HepG2 (cell line): ENCODE measurements around the gene ECD. TPM values are rescaled to one million over a fixed set of nuclear protein-coding genes. Genes with fewer than 3 reads are reported as not detected.

ENCODE experiments used
- CHD4 ChIP-seq: fragments of 200-600 bp; sonication (generic); IDR thresholded peaks from 2 replicates; pipeline ENCODE4 v1.7.0; 2017; ENCODE audit warnings: mild to moderate bottlenecking, low read length, borderline replicate concordance
- DBP ChIP-seq: sonication (generic); formaldehyde crosslinking; IDR thresholded peaks from 2 replicates; pipeline ENCODE4 v1.4.0; 2020; ENCODE audit warnings: missing genetic modification reagents; ENCODE audit errors: not compliant biosample characterization
- DMAP1 ChIP-seq: IDR thresholded peaks from 2 replicates; pipeline ENCODE4 v1.6.1; 2016
- GZF1 ChIP-seq: sonication (generic); formaldehyde crosslinking; IDR thresholded peaks from 2 replicates; pipeline ENCODE4 v1.5.1; 2020; ENCODE audit warnings: mild to moderate bottlenecking, missing genetic modification reagents
- HNRNPK ChIP-seq: fragments of 200-400 bp; formaldehyde crosslinking; IDR thresholded peaks from 2 replicates; pipeline ENCODE4 v1.6.1; 2018; ENCODE audit warnings: low read length, low read depth, moderate library complexity, mild to moderate bottlenecking; ENCODE audit not compliant: poor library complexity, severe bottlenecking
- HOXA7 ChIP-seq: sonication (generic); formaldehyde crosslinking; IDR thresholded peaks from 2 replicates; pipeline ENCODE4 v1.8.1; 2022; ENCODE audit warnings: mild to moderate bottlenecking, missing genetic modification reagents, moderate library complexity
- KAT7 ChIP-seq: IDR thresholded peaks from 2 replicates; pipeline ENCODE4 v1.6.1; 2018; ENCODE audit warnings: borderline replicate concordance, missing compliant biosample characterization
- KDM5B ChIP-seq: sonication (generic); formaldehyde crosslinking; IDR thresholded peaks from 2 replicates; pipeline ENCODE4 v1.4.0; 2020; ENCODE audit warnings: missing genetic modification reagents, mild to moderate bottlenecking, borderline replicate concordance
- SALL2 ChIP-seq: sonication (generic); formaldehyde crosslinking; IDR thresholded peaks from 2 replicates; pipeline ENCODE4 v1.8.1; 2023; ENCODE audit warnings: mild to moderate bottlenecking, missing genetic modification reagents, inconsistent platforms
- SKI ChIP-seq: fragments of 450-650 bp; IDR thresholded peaks from one replicate; pipeline ENCODE4 v1.6.1; 2018; ENCODE audit warnings: mild to moderate bottlenecking; ENCODE audit not compliant: partially characterized antibody
- SOX6 ChIP-seq, 2 experiments: fragments of 450-650 bp in 1 of 2; sonication (generic) in 1 of 2; formaldehyde crosslinking in 1 of 2; IDR thresholded peaks; 2 replicates each; pipeline versions ENCODE4 v1.4.0 to v1.6.1; 2017 to 2020; ENCODE audit warnings: antibody characterized with exemption in 1 of 2, mild to moderate bottlenecking in 1 of 2, missing genetic modification reagents in 1 of 2
- SRSF4 ChIP-seq: fragments of 200-400 bp; formaldehyde crosslinking; IDR thresholded peaks from one replicate; pipeline ENCODE4 v1.6.1; 2018; ENCODE audit warnings: mild to moderate bottlenecking, low read depth, low read length, moderate library complexity; ENCODE audit not compliant: poor library complexity, severe bottlenecking
- TARDBP ChIP-seq: sonication (generic); formaldehyde crosslinking; IDR thresholded peaks from 2 replicates; pipeline ENCODE4 v1.8.0; 2022; ENCODE audit warnings: mild to moderate bottlenecking, missing genetic modification reagents
- ZBTB26 ChIP-seq: IDR thresholded peaks from 2 replicates; pipeline ENCODE4 v1.6.1; 2016; ENCODE audit warnings: missing compliant biosample characterization, missing genetic modification reagents, borderline replicate concordance
- ZFP82 ChIP-seq: sonication (generic); formaldehyde crosslinking; IDR thresholded peaks from 2 replicates; pipeline ENCODE4 v1.5.1; 2020; ENCODE audit warnings: mild to moderate bottlenecking, missing genetic modification reagents, borderline replicate concordance
- ZKSCAN5 ChIP-seq: sonication (generic); formaldehyde crosslinking; IDR thresholded peaks from 2 replicates; pipeline ENCODE4 v1.5.1; 2020; ENCODE audit warnings: mild to moderate bottlenecking, missing genetic modification reagents
- ZNF124 ChIP-seq: sonication (generic); formaldehyde crosslinking; IDR thresholded peaks from 2 replicates; pipeline ENCODE4 v1.4.0; 2020; ENCODE audit warnings: missing genetic modification reagents
- ZNF33A ChIP-seq: sonication (generic); formaldehyde crosslinking; IDR thresholded peaks from 2 replicates; pipeline ENCODE4 v1.5.1; 2020; ENCODE audit warnings: missing genetic modification reagents, mild to moderate bottlenecking, moderate library complexity, borderline replicate concordance
- ZNF468 ChIP-seq: sonication (generic); formaldehyde crosslinking; IDR thresholded peaks from 2 replicates; pipeline ENCODE4 v1.8.0; 2022; ENCODE audit warnings: mild to moderate bottlenecking, moderate library complexity, missing genetic modification reagents
- ZNF557 ChIP-seq: sonication (generic); formaldehyde crosslinking; IDR thresholded peaks from 2 replicates; pipeline ENCODE4 v1.4.0; 2020; ENCODE audit warnings: missing genetic modification reagents
- ZNF616 ChIP-seq: sonication (generic); formaldehyde crosslinking; IDR thresholded peaks from 2 replicates; pipeline ENCODE4 v1.5.0; 2020; ENCODE audit warnings: low read depth, mild to moderate bottlenecking, missing genetic modification reagents
- ZNF713 ChIP-seq: sonication (generic); formaldehyde crosslinking; IDR thresholded peaks from 2 replicates; pipeline ENCODE4 v1.4.0; 2020; ENCODE audit warnings: mild to moderate bottlenecking, missing genetic modification reagents
- ZNF775 ChIP-seq: sonication (generic); formaldehyde crosslinking; IDR thresholded peaks from 2 replicates; pipeline ENCODE4 v1.4.0; 2020; ENCODE audit warnings: missing genetic modification reagents, mild to moderate bottlenecking, moderate library complexity, borderline replicate concordance
- polyA plus RNA-seq, 8 experiments: library from polyadenylated mRNA; depleted of rRNA in 3 of 8; stranded (reverse) in 7 of 8; unstranded in 1 of 8; fragments of >200 nt; fragmentation: Illumina TruSeq in 4 of 8; extraction: Trizol in 4 of 8; gene quantifications; 2 replicates each; pipeline versions ENCODE4 v1.2.1 to v1.2.3, GENCODE V29; 2011 to 2016; ENCODE audit warnings: low read depth in 4 of 8, missing spikeins in 1 of 8, mixed read lengths in 1 of 8; ENCODE audit not compliant: insufficient read depth in 1 of 8
- total RNA-seq, 5 experiments: library from RNA; depleted of rRNA; stranded (reverse); fragments of >200 nt; fragmentation: Illumina TruSeq; extraction: Trizol; gene quantifications; 2 replicates each; pipeline ENCODE4 v1.2.3, GENCODE V29; 2016; ENCODE audit warnings: low read depth in 1 of 5
- TF ChIP-seq, protein P1 (sequence below): sonication (generic); formaldehyde crosslinking; IDR thresholded peaks from 2 replicates; pipeline ENCODE4 v1.5.0; 2020; ENCODE audit warnings: mild to moderate bottlenecking, missing genetic modification reagents
- TF ChIP-seq, protein P2 (sequence below): sonication (generic); formaldehyde crosslinking; IDR thresholded peaks from 2 replicates; pipeline ENCODE4 v1.5.1; 2020; ENCODE audit warnings: missing genetic modification reagents, mild to moderate bottlenecking, borderline replicate concordance

ECD gene
- total and polyA plus RNA-seq, 2 of the 13 experiments (the other 11 are each of a cell fraction or from before 2014, with no cell fraction given), result 21.5 to 27.6 TPM

DNA sequence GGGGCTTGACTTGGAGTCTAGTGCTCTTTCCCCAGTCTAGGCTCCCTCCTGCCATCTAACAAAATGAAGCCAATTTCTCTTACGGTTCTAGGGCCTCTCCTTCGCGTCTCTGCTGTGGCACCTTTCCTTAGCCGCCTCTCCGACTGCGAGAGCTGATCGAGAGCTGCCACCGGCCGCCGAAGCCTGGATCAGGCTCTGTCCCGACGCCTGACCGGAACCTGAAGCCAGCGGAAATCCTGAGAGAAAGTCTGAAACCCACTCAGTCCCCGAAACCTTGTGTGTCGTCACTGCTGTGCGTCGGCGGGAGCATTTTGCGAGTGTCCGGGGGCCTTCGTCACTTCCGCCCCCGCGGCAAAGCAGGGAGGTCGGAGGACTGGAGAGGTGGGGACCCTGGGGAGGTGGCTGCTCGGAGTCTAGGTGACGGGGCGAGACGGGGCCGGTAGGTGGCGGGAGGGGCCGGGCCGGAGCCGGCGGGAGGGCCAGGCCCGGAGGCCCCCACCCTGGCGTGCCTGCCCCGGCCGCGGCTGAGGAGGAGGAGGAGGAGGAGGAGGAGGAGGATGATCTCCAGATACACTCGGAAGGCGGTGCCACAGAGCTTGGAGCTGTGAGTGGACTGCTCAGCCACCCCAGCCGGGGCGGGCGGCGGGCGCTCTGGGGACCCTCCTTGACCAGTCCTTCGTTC, at the start of gene ECD, which contains the start of gene FAM149B1 (continued):
- TF ChIP-seq, protein P1, sequence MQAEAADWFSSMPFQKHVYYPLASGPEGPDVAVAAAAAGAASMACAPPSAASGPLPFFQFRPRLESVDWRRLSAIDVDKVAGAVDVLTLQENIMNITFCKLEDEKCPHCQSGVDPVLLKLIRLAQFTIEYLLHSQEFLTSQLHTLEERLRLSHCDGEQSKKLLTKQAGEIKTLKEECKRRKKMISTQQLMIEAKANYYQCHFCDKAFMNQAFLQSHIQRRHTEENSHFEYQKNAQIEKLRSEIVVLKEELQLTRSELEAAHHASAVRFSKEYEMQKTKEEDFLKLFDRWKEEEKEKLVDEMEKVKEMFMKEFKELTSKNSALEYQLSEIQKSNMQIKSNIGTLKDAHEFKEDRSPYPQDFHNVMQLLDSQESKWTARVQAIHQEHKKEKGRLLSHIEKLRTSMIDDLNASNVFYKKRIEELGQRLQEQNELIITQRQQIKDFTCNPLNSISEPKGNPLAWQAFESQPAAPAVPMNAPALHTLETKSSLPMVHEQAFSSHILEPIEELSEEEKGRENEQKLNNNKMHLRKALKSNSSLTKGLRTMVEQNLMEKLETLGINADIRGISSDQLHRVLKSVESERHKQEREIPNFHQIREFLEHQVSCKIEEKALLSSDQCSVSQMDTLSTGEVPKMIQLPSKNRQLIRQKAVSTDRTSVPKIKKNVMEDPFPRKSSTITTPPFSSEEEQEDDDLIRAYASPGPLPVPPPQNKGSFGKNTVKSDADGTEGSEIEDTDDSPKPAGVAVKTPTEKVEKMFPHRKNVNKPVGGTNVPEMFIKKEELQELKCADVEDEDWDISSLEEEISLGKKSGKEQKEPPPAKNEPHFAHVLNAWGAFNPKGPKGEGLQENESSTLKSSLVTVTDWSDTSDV (CRISPR knock-in tag), result no peak
- TF ChIP-seq DMAP1 (CRISPR knock-in tag) (peak; percentile 69), SOX6 (IDR thresholded peaks at IDR 0.05) (no peak), SOX6 (CRISPR knock-in tag; IDR thresholded peaks at IDR 0.05) (peak; percentile 66), SRSF4 (no peak), GZF1 (CRISPR knock-in tag) (peak; percentile 75; the same call in 1 of the 2 replicates), DBP (CRISPR knock-in tag) (no peak), ZBTB26 (CRISPR knock-in tag) (no peak), CHD4 (no peak), ZNF557 (CRISPR knock-in tag) (no peak), ZNF775 (CRISPR knock-in tag) (no peak), HNRNPK (peak; percentile 82), KDM5B (peak; percentile 88; the same call in 1 of the 2 replicates), ZNF124 (CRISPR knock-in tag) (peak; percentile 34; the same call in 1 of the 2 replicates), SALL2 (CRISPR knock-in tag) (peak; percentile 90), ZNF713 (CRISPR knock-in tag) (no peak), ZNF468 (no peak), SKI (peak; percentile 54), ZNF33A (CRISPR knock-in tag) (no peak), ZKSCAN5 (no peak), KAT7 (CRISPR knock-in tag) (no peak), ZNF616 (CRISPR knock-in tag) (peak; percentile 41; the same call in 1 of the 2 replicates), HOXA7 (CRISPR knock-in tag) (no peak), TARDBP (CRISPR knock-in tag) (peak; percentile 97), ZFP82 (CRISPR knock-in tag) (peak; percentile 94; the same call in 1 of the 2 replicates)
- TF ChIP-seq, protein P2, sequence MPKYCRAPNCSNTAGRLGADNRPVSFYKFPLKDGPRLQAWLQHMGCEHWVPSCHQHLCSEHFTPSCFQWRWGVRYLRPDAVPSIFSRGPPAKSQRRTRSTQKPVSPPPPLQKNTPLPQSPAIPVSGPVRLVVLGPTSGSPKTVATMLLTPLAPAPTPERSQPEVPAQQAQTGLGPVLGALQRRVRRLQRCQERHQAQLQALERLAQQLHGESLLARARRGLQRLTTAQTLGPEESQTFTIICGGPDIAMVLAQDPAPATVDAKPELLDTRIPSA (CRISPR knock-in tag), result 0 out of 2 replicates have a peak, but pooled peaks have one; percentile 71
